GM23338 (cell line): Measurements from ENCODE around the gene KCNH6. TPM values are rescaled to one million over a fixed set of nuclear protein-coding genes. Genes with fewer than 3 reads are reported as not detected.

Experiments
- ATAC-seq: fragments of 200-7000 bp; cut with Tn5 transposase; 3 replicates; pipeline ENCODE4 v1.9.1; 2020
- DNase-seq: peaks from one replicate; pipeline ENCODE4 v3.0.0-alpha.2; 2015; ENCODE audit warnings: low spot score
- H2AFZ ChIP-seq: fragments of 200-600 bp; sonication (generic); 2 replicates; pipeline ENCODE4 v1.8.0; 2016; ENCODE audit warnings: antibody characterized with exemption, mild to moderate bottlenecking, moderate library complexity
- H3F3A ChIP-seq: fragments of 200-600 bp; sonication (generic); replicated peaks from 2 replicates; pipeline ENCODE4 v1.8.0; 2017; ENCODE audit warnings: antibody characterized with exemption, mixed run types, low read depth
- H3K27ac ChIP-seq: fragments of 200-600 bp; sonication (generic); 2 replicates; pipeline ENCODE4 v1.6.1; 2016; ENCODE audit warnings: low read depth
- H3K27me3 ChIP-seq: fragments of 200-600 bp; sonication (generic); 2 replicates; pipeline ENCODE4 v1.8.0; 2016; ENCODE audit warnings: mild to moderate bottlenecking, mixed run types, moderate library complexity; ENCODE audit not compliant: insufficient read depth
- H3K36me3 ChIP-seq: fragments of 200-600 bp; sonication (generic); 2 replicates; pipeline ENCODE4 v1.8.0; 2016; ENCODE audit warnings: mild to moderate bottlenecking; ENCODE audit not compliant: insufficient read depth
- H3K4me1 ChIP-seq: fragments of 200-600 bp; sonication (generic); 2 replicates; pipeline ENCODE4 v1.8.0; 2016; ENCODE audit warnings: mild to moderate bottlenecking, moderate library complexity; ENCODE audit not compliant: insufficient read depth
- H3K4me2 ChIP-seq: fragments of 200-600 bp; sonication (generic); 2 replicates; pipeline ENCODE4 v1.7.1; 2017; ENCODE audit warnings: mixed run types
- H3K4me3 ChIP-seq: fragments of 200-600 bp; sonication (generic); 2 replicates; pipeline ENCODE4 v1.6.1; 2016; ENCODE audit warnings: mixed run types
- H3K79me2 ChIP-seq: fragments of 200-600 bp; sonication (generic); replicated peaks from 2 replicates; pipeline ENCODE4 v1.8.0; 2017; ENCODE audit warnings: mild to moderate bottlenecking; ENCODE audit not compliant: insufficient read depth
- H3K9me2 ChIP-seq: fragments of 200-600 bp; sonication (generic); 2 replicates; pipeline ENCODE4 v1.8.0; 2017; ENCODE audit not compliant: insufficient read depth
- H4K20me1 ChIP-seq: fragments of 200-600 bp; sonication (generic); replicated peaks from 2 replicates; pipeline ENCODE4 v1.8.0; 2017; ENCODE audit warnings: mild to moderate bottlenecking; ENCODE audit not compliant: insufficient read depth
- H3K27ac Mint-ChIP-seq: 2 replicates; pipeline ENCODE4 v1.8.0; 2020; ENCODE audit warnings: inconsistent platforms, mild to moderate bottlenecking, moderate library complexity, mixed read lengths
- H3K27me3 Mint-ChIP-seq: 3 replicates; pipeline ENCODE4 v1.8.0; 2022; ENCODE audit warnings: low read depth, mild to moderate bottlenecking, moderate library complexity, mixed read lengths, inconsistent platforms; ENCODE audit not compliant: insufficient read depth, poor library complexity
- H3K36me3 Mint-ChIP-seq: 3 replicates; pipeline ENCODE4 v1.8.0; 2021; ENCODE audit warnings: low read depth, mild to moderate bottlenecking, inconsistent platforms, moderate library complexity, mixed read lengths
- H3K4me1 Mint-ChIP-seq: 3 replicates; pipeline ENCODE4 v1.8.0; 2020; ENCODE audit warnings: mild to moderate bottlenecking, inconsistent platforms, mixed read lengths
- H3K4me3 Mint-ChIP-seq: 3 replicates; pipeline ENCODE4 v1.8.0; 2021; ENCODE audit warnings: moderate library complexity, mild to moderate bottlenecking, inconsistent platforms, mixed read lengths
- H3K9me3 Mint-ChIP-seq: 3 replicates; pipeline ENCODE4 v1.8.0; 2020; ENCODE audit warnings: moderate library complexity, mild to moderate bottlenecking, inconsistent platforms, mixed read lengths
- EZH2 ChIP-seq: fragments of 200-600 bp; sonication (generic); IDR thresholded peaks from one replicate; pipeline ENCODE4 v1.8.0; 2017; ENCODE audit warnings: antibody characterized with exemption, mild to moderate bottlenecking, low read depth; ENCODE audit not compliant: unreplicated experiment
- EZH2phosphoT487 ChIP-seq: fragments of 200-600 bp; sonication (generic); IDR thresholded peaks from one replicate; pipeline ENCODE4 v1.8.1; 2018; ENCODE audit warnings: antibody characterized with exemption; ENCODE audit not compliant: unreplicated experiment
- JUNB ChIP-seq: IDR thresholded peaks from one replicate; pipeline ENCODE4 v1.6.1; 2016; ENCODE audit warnings: antibody characterized with exemption; ENCODE audit not compliant: unreplicated experiment
- NANOG ChIP-seq: IDR thresholded peaks from 2 replicates; pipeline ENCODE4 v1.6.1; 2016; ENCODE audit warnings: antibody characterized with exemption, borderline replicate concordance
- POLR2AphosphoS5 ChIP-seq: IDR thresholded peaks from 2 replicates; pipeline ENCODE4 v1.6.1; 2016; ENCODE audit warnings: antibody characterized with exemption, low read depth
- REST ChIP-seq: IDR thresholded peaks from one replicate; pipeline ENCODE4 v1.6.1; 2018; ENCODE audit warnings: antibody characterized with exemption; ENCODE audit not compliant: unreplicated experiment
- ZNF114 ChIP-seq: fragments of 250-450 bp; sonication (Bioruptor Pico); IDR thresholded peaks from 2 replicates; pipeline ENCODE4 v1.5.0; 2020; ENCODE audit warnings: mild to moderate bottlenecking, moderate library complexity
- ZNF462 ChIP-seq: fragments of 250-450 bp; sonication (Bioruptor Pico); IDR thresholded peaks from 2 replicates; pipeline ENCODE4 v1.5.0; 2020; ENCODE audit warnings: mild to moderate bottlenecking, moderate library complexity
- polyA plus RNA-seq: library from polyadenylated mRNA; unstranded; fragments of >200 nt; fragmentation: Nextera tagmentation; extraction: Ambion mirVana; gene quantifications from 2 replicates; pipeline ENCODE4 v1.2.1, GENCODE V29; 2016
- total RNA-seq: library from RNA; depleted of rRNA; stranded (reverse); fragments of >200 nt; shearing (Covaris generic); gene quantifications from 2 replicates; pipeline ENCODE4 v1.2.3, GENCODE V29; 2014

Gene KCNH6
- total and polyA plus RNA-seq, 2 experiments from 2014 or later: 1.3 to 2.8 TPM

DNA sequence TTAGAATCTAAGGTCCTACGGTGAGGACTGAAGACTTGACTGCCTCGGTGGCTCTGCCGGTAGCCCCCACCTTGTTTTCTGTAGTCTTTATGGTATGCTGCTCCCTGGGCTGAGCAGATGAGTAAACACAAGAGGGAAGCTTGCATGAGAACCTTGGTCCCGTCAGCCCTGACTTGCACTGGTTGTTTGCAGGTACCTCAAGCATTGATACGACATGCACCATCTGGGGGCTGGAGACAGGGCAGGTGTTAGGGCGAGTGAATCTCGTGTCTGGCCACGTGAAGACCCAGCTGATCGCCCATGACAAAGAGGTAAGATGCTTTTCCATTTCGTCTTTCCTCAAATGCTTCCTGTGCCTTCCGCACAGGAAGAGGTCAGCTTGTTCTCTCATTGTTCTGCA, 56.5 kb downstream of the KCNH6 start:
- H3K4me1 Mint-ChIP-seq: peaks cover 19% of the 10 kb centered on the region
- no peak overlapping the region for H3K4me3 ChIP-seq
- H3K27ac ChIP-seq: no peak overlapping the region
- no peaks in the 10 kb centered on the region for H3K9me3 Mint-ChIP-seq
- no peak overlapping the region for H3K4me3 Mint-ChIP-seq
- H3K36me3 Mint-ChIP-seq: peaks cover 30% of the 10 kb centered on the region
- no peaks in the 10 kb centered on the region for H3F3A ChIP-seq
- H3K4me1 ChIP-seq: peaks cover 13% of the 10 kb centered on the region; the same call in 1 of the 2 replicates
- peaks cover 42% of the 10 kb centered on the region for H3K79me2 ChIP-seq
- H3K27me3 ChIP-seq: no peaks in the 10 kb centered on the region
- H3K27me3 Mint-ChIP-seq: no peaks in the 10 kb centered on the region
- peak; percentile 40 for DNase-seq
- peak; percentile 87 for ATAC-seq
- no peak overlapping the region for H2AFZ ChIP-seq
- peaks cover 41% of the 10 kb centered on the region for H4K20me1 ChIP-seq
- H3K9me2 ChIP-seq: no peaks in the 10 kb centered on the region
- H3K36me3 ChIP-seq: peaks cover 7% of the 10 kb centered on the region; the same call in 1 of the 2 replicates
- TF ChIP-seq REST (no peak), POLR2AphosphoS5 (no peak), NANOG (no peak), EZH2phosphoT487 (no peak), ZNF462 (CRISPR knock-in tag) (no peak), JUNB (no peak), ZNF114 (CRISPR knock-in tag) (no peak), EZH2 (no peak)
- H3K4me2 ChIP-seq: no peak overlapping the region
- peak overlapping the region; percentile 5 for H3K27ac Mint-ChIP-seq
